ENCODE measurements around the gene MAGI3.
"Not testable (repeated sequence)": the region's sequence is repeated elsewhere in the genome, so short reads cannot be mapped to it uniquely, and the experiment has no call there.

The MAGI3 gene

DNA sequence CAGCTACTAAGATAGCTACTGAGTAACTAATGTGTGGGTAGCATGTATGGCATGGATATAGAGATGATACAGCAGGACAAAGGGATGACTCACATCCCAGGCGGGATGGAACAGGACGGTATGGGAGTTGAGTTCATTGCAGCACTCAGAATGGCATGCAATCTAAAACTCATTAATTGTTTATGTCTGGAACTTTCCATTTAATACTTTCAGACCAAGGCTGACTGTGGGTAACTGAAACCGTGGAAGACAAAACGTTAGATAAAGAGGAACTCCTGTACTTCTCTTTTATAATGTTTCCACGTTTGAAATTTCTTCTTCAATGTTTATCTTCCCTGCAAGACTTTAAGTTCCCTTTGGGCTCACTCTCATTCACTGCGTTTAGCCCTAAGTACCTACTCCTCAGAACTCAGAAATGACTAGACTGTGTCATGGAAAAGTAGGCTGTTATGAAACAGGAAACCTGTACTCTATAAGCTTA, 151.9 kb downstream of the MAGI3 start:
- no peak overlapping the region for H3K27ac Mint-ChIP-seq
- DNase-seq (no peak), ATAC-seq (no peak)
- H3K4me1 Mint-ChIP-seq, result no peaks in the 10 kb centered on the region
- H3K4me3 Mint-ChIP-seq, result no peak overlapping the region
- no peaks in the 10 kb centered on the region for H3K9me3 Mint-ChIP-seq
- no peaks in the 10 kb centered on the region for H3K27me3 Mint-ChIP-seq

DNA sequence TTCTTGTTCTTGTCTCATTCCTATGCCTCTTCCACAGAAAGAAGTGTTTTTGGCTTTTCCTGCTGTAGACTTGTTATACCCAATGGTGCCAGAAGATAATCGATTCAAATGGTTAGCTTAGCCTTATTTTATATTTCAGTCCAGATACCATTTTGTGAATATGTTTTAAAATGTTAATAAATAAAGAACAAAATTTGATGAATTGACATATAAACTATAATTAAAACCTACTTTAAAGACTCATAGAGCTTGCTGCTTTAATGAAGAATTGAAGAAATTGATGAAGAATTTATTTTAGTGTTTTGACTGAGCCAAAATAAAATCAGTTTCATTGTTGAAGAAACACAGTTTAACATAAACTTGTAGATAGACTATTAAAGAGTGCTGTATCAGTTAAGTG, 152.8 kb downstream of the MAGI3 start:
- ATAC-seq (no peak), DNase-seq (no peak)
- Mint-ChIP-seq H3K9me3 (no peaks in the 10 kb centered on the region), H3K4me3 (no peak overlapping the region), H3K27ac (no peak overlapping the region), H3K4me1 (no peaks in the 10 kb centered on the region), H3K27me3 (no peaks in the 10 kb centered on the region)

DNA sequence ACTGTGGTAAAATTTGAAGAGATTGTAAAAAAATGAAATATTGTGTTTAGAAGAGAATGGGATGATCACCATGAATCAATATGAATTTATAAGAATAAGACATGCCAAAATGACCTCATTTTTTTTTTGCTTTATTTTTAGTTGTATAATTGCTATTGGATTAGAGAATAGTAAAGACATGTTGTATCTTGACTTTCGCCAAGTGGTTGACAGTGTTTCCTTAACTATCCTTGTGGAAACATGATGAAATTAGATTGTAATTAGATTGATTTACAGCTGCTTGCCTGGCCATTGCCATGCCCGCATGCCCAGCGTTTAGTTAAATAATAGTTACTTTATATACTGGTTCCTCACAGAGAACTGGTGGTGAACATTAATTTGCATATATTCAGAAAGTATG, 154.9 kb downstream of the MAGI3 start:
- no peaks in the 10 kb centered on the region for H3K4me1 Mint-ChIP-seq
- no peak overlapping the region for H3K27ac Mint-ChIP-seq
- no peaks in the 10 kb centered on the region for H3K27me3 Mint-ChIP-seq
- no peak for ATAC-seq
- no peak overlapping the region for H3K4me3 Mint-ChIP-seq
- H3K9me3 Mint-ChIP-seq, result no peaks in the 10 kb centered on the region
- no peak for DNase-seq

DNA sequence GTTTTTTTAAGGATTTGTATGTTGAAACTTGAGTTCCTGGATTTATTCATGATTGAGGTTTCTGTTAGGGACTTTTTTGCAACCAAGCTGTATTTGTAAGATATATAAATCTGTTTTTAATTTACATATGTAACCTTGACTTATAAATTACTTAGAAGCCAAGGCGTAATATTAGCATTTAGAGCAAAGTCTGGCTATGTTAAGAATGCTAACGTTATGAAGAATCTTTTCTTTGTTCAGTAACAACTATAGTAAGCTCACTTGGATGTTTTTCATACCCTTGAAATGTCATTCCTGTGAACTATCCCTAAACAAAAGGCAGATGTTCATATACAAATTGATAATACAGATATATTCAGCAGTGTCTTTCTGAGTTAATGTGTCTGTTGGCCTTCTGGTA, 155.3 kb downstream of the MAGI3 start:
- DNase-seq (no peak), ATAC-seq (no peak)
- Mint-ChIP-seq H3K4me1 (no peaks in the 10 kb centered on the region), H3K27me3 (no peaks in the 10 kb centered on the region), H3K4me3 (no peak overlapping the region), H3K27ac (no peak overlapping the region), H3K9me3 (no peaks in the 10 kb centered on the region)

DNA sequence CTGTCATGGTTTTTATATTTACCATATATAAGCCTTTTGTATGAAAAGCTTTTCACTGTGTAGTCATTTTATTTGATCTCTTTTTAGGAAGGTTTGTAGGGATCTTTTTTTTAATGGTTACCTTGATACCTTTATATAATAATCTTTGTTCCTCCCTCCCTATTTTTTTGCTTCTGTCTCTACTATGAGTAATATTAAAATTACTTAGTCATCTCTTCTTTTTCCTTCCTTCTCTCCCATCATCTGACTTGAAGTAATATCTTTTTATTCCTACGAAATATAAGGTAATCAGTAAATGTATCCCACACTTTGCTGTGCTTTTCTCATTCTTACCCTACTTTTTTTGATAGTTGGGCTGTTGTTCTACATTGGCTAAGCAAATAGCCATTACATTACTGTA, 161.4 kb downstream of the MAGI3 start:
- H3K9me3 Mint-ChIP-seq, result peaks cover 0 to 11% of the 10 kb centered on the region in 2 donors
- ATAC-seq (no peak), DNase-seq (no peak)
- H3K4me1 Mint-ChIP-seq, result no peaks in the 10 kb centered on the region
- no peak overlapping the region for H3K27ac Mint-ChIP-seq
- peaks cover 7% of the 10 kb centered on the region for H3K27me3 Mint-ChIP-seq
- H3K4me3 Mint-ChIP-seq, result no peak overlapping the region

DNA sequence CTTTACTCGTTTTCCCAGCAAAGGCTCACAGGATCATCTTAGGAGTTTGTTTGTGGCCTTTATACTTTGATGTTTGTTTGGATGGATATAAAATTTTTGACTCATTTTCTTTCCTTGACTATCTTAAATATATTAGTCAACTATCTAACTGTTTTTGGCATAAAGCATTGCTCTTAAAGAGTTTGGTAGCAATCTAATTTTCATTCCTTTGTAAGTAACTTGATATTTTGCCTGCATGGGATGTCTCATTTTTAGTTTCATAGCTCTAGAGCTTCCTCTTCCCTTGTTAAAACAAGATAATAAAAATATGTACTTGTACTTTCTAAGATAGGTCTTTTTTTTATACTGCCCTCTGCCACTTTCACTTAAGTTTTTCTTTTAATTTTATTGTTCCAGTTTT, 161.9 kb downstream of the MAGI3 start:
- Mint-ChIP-seq H3K4me3 (no peak overlapping the region), H3K9me3 (peaks cover 0 to 11% of the 10 kb centered on the region in 2 donors), H3K27ac (no peak overlapping the region), H3K27me3 (peaks cover 7% of the 10 kb centered on the region), H3K4me1 (no peaks in the 10 kb centered on the region)
- ATAC-seq, result no peak
- no peak for DNase-seq

DNA sequence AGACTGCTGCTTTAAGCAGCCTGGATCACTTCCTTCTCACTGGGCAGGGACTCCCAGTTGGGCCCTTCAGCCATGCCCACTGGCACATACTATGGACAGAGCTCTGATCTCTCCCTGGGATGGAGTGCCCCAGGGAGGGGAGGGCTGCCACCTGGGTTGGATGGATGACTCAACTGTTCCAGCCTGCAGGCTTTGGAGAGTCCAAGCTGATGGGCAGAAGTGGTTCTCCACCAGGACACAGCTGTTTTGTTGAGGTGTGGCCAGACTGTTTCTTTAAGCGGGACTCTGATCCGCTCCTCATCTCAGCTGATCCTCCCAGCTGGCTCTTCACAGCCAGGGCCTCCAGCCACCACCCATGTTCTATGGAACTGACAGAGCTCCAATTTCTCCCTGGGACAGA, 166.9 kb downstream of the MAGI3 start:
- ATAC-seq, result no peak
- H3K27me3 Mint-ChIP-seq, result peaks cover 7% of the 10 kb centered on the region

DNA sequence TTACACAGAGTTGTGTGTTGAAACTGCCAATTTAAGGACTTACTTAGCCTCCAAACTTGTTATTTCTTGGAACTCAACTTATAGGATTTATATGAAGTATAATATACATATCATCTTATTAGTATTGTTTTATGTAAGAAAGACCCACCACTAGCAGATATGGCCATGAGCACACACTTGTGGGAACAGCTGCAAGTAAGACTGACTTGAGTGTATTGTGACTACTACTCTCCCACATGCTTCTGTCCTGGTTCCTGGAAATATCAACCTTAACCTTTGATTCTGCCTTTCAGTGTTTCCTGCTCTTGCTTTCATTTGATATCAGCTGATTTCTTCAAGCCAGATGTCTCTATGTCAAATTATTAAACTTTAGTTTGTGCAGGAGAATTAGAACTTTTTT, 175.3 kb downstream of the MAGI3 start:
- Mint-ChIP-seq H3K9me3 (peaks cover 17 to 22% of the 10 kb centered on the region in 2 donors), H3K27me3 (no peaks in the 10 kb centered on the region), H3K27ac (no peak overlapping the region), H3K4me3 (no peak overlapping the region), H3K4me1 (no peaks in the 10 kb centered on the region)
- DNase-seq, result no peak
- no peak for ATAC-seq

More for the DNA sequence above, 166.9 kb downstream of the MAGI3 start:
- Mint-ChIP-seq H3K4me3 (no peak overlapping the region), H3K27ac (no peak overlapping the region), H3K9me3 (peaks cover 15 to 45% of the 10 kb centered on the region in 2 donors), H3K4me1 (no peaks in the 10 kb centered on the region)
- no peak for DNase-seq

DNA sequence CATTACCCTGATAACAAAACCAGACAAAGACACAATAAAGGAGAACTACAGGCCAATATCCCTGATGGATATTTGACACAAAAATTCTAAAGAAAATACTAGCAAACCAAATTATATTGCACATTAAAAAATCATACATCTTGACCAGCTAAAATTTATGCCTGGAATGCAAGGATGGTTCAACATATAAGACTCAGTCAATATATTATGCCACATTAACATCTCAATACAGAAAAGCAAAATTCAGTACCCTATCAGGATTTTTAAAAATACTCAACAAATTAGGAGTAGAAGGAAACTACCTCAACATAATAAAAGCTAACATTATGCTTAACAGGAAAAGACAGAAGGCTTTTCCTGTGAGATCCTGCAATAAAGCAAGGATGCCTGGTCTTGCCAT, 177.1 kb downstream of the MAGI3 start:
- H3K27ac Mint-ChIP-seq, result no peak overlapping the region
- DNase-seq (no peak), ATAC-seq (no peak)
- H3K27me3 Mint-ChIP-seq, result no peaks in the 10 kb centered on the region
- no peak overlapping the region for H3K4me3 Mint-ChIP-seq
- H3K9me3 Mint-ChIP-seq, result peaks cover 16 to 17% of the 10 kb centered on the region in 2 donors
- no peaks in the 10 kb centered on the region for H3K4me1 Mint-ChIP-seq

DNA sequence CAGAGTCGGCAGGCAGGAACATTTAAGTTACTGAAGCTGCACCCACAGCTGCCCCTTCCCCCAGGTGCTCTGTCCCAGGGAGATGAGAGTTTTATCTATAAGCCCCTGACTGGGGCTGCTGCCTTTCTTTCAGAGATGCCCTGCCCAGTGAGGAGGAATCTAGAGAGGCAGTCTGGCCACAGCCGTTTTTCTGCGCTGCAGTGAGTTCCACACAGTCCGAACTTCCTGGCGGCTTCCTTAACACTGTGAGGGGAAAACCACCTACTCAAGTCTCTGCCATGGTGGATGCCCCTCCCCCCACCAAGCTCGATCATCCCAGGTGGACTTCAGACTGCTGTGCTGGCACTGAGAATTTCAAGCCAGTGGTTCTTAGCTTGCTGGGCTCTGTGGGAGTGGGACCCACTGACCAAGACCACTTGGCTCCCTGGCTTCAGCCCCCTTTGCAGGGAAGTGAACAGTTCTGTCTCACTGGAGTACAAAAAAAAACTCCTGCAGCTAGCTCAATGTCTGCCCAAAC, 185.5 kb downstream of the MAGI3 start:
- ATAC-seq, H3K27ac Mint-ChIP-seq, H3K4me3 Mint-ChIP-seq, H3K4me1 Mint-ChIP-seq, H3K27me3 Mint-ChIP-seq, DNase-seq: not testable (repeated sequence)
- H3K9me3 Mint-ChIP-seq, result peaks cover 6 to 16% of the 10 kb centered on the region in 2 donors

DNA sequence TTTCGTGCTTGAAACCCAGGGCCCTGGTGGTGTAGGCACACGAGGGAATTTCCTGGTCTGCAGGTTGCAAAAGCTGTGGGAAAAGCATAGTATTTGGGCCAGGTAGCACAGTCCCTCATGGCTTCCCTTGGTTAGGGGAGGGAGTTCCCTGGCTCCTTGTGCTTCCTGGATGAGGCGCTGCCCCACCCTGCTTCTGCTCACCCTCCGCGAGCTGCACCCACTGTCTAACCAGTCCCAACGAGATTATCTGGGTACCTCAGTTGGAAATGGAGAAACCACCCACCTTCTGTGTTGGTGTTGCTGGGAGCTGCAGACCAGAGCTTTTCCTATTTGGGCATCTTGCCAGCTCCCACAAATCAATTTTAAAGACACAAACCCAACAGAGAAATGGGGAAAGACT, 186.0 kb downstream of the MAGI3 start:
- H3K9me3 Mint-ChIP-seq, result peaks cover 6 to 16% of the 10 kb centered on the region in 2 donors
- no peak overlapping the region for H3K27ac Mint-ChIP-seq
- H3K4me3 Mint-ChIP-seq, result no peak overlapping the region
- H3K4me1 Mint-ChIP-seq, result no peaks in the 10 kb centered on the region
- ATAC-seq (no peak), DNase-seq (no peak)
- H3K27me3 Mint-ChIP-seq, result peaks cover 7% of the 10 kb centered on the region

DNA sequence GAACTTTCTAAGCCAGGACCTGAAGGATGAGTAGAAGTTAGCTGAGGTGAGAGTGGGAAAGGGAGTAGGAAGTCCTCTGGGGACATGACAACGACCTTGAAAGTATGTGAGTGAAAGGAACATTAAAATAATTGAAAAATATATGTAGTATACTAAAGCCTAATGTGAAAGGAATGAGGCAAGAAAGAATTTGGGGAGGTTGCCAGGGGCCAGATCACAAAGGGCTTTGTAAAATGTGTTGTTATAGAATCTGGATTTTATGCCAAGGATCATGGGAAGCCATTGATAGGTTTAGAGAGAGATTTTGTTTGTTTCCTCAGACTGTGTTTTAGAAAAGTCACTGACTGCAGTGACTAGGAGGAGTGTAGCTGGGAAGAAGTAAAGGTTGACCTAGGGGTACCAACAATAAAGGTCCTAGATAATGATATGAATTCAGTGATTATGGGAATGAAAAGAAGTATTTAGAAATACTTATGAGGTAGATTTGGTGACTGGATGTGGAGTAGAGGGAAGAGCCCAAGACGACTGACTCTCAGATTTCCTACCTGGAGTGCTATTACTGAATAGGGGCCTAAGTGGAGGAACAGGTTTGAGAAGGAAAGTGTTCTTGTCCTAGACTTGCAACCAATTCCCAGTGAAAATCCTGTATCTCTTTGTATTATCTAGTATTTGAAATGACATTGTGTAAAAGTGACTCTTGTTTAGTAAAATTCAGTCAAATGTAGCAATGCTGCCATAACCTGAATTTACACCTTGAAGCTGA, 189.1 kb downstream of the MAGI3 start:
- no peak overlapping the region for H3K27ac Mint-ChIP-seq
- H3K9me3 Mint-ChIP-seq, result no peaks in the 10 kb centered on the region
- no peaks in the 10 kb centered on the region for H3K4me1 Mint-ChIP-seq
- no peaks in the 10 kb centered on the region for H3K27me3 Mint-ChIP-seq
- H3K4me3 Mint-ChIP-seq, result no peak overlapping the region
- DNase-seq (no peak), ATAC-seq (no peak)

DNA sequence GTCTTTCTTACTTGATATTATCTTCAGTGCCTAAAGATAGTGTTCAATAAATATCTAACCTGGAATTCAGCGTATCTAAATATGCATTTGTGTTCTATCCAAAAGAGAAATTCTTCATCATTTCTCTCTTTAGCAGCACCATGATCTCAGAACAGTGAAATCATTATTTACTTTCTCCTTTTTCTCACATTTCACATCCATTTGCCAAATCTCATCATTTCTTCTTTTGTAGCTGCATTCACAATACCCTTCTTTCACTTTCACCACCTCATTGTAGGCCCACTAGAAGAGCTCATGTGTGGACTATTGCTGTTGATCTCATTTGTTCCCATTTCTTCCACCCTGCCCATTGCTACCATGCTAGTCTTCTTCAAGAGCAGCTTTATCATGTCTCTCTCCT, 191.0 kb downstream of the MAGI3 start:
- no peaks in the 10 kb centered on the region for H3K27me3 Mint-ChIP-seq
- no peak overlapping the region for H3K27ac Mint-ChIP-seq
- H3K4me1 Mint-ChIP-seq, result no peaks in the 10 kb centered on the region
- ATAC-seq (no peak), DNase-seq (no peak)
- no peaks in the 10 kb centered on the region for H3K9me3 Mint-ChIP-seq
- no peak overlapping the region for H3K4me3 Mint-ChIP-seq

DNA sequence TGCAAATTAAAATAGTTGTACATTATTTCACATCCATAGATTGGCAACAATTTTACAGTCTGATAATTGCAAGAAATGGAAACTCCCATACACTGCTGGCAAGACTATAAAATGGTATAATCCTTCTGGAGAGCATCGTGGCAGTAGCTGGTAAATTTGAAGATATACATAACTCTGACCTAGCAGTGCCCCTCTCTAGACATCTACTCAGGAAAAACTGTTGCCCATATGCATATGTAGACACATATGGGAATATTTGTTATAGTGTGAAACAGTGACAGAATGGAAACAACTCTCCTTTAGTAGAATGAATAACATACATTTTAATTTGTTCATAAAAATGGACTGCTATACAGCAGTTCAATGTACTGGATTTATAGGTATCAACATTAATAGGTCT, 191.8 kb downstream of the MAGI3 start:
- DNase-seq, result no peak
- H3K9me3 Mint-ChIP-seq, result no peaks in the 10 kb centered on the region
- H3K4me1 Mint-ChIP-seq, result no peaks in the 10 kb centered on the region
- H3K4me3 Mint-ChIP-seq, result no peak overlapping the region
- ATAC-seq, result no peak
- H3K27me3 Mint-ChIP-seq, result no peaks in the 10 kb centered on the region
- no peak overlapping the region for H3K27ac Mint-ChIP-seq

DNA sequence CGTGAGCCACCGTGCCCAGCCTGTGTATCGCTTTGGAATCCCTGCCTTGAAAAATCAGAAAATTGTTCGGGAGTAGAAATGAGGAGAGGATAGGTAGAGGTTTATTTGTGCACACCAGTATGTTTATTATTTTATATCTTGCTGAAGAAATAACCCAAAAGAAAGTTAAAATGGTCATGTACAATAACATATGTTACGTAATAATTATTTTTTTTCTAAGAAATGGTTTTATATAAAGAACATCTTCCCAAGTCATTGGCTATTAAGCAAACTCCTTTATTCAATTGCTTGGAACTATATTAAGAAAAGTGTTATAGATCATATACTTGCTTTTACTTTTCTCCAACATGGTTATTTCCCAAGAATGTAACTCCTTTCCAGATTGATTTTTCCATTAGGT, 197.2 kb downstream of the MAGI3 start:
- H3K27ac Mint-ChIP-seq, result no peak overlapping the region
- H3K27me3 Mint-ChIP-seq, result no peaks in the 10 kb centered on the region
- H3K9me3 Mint-ChIP-seq, result no peaks in the 10 kb centered on the region
- H3K4me3 Mint-ChIP-seq, result no peak overlapping the region
- DNase-seq (no peak), ATAC-seq (no peak)
- H3K4me1 Mint-ChIP-seq, result no peaks in the 10 kb centered on the region

DNA sequence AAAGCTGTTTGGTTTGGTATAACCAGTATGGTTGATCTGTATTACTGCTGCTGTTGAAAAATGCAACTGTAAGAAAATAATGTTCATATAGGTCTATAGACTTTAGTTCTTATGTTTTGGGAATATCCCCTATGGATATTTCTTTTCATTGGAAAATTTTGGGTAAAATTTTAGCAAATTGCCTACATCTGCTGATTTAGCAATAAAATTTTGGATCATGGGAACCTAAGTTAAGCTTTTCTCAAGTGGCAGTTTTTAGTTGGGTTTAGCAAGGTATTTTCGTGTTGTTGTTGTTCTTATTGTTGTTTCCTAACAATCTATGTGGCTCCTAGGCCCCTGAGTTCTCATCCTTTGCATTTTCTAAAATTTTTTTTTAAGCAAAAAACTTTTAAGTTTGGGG, 201.9 kb downstream of the MAGI3 start:
- H3K27me3 Mint-ChIP-seq, result no peaks in the 10 kb centered on the region
- peaks cover 9 to 13% of the 10 kb centered on the region in 2 donors for H3K9me3 Mint-ChIP-seq
- DNase-seq (no peak), ATAC-seq (no peak)
- H3K4me3 Mint-ChIP-seq, result no peak overlapping the region
- no peak overlapping the region for H3K27ac Mint-ChIP-seq
- no peaks in the 10 kb centered on the region for H3K4me1 Mint-ChIP-seq

Data from stimulated activated naive CD8-positive, alpha-beta T cell treated with anti-CD3 and anti-CD28 coated beads, Interleukin-15, amount 100 ng/mL, for 72 hours (primary cell).